Spinal cord (tissue), 10 donors: ENCODE results near the gene HNRNPC. TPM values are rescaled to one million over a fixed set of nuclear protein-coding genes. Genes with fewer than 3 reads are reported as not detected.
"Not testable (repeated sequence)": the region's sequence is repeated elsewhere in the genome, so short reads cannot be mapped to it uniquely, and the experiment has no call there.

ENCODE experiments used
- DNase-seq, 6 donors: peaks; one replicate each; pipeline versions ENCODE4 v3.0.0 to v3.0.0-alpha.2; 2013 to 2015; ENCODE audit warnings: low spot score in 6 of 6, low read depth in 4 of 6
- H3K27ac ChIP-seq: one replicate; pipeline ENCODE4 v1.5.1; 2013; ENCODE audit warnings: low read depth, low read length, control low read depth
- H3K27me3 ChIP-seq: one replicate; pipeline ENCODE4 v1.6.1; 2013; ENCODE audit warnings: low read length; ENCODE audit not compliant: control insufficient read depth, insufficient read depth
- H3K36me3 ChIP-seq: one replicate; pipeline ENCODE4 v1.6.1; 2013; ENCODE audit warnings: low read length; ENCODE audit not compliant: control insufficient read depth, insufficient read depth
- H3K4me1 ChIP-seq: one replicate; pipeline ENCODE4 v1.6.1; 2013; ENCODE audit warnings: low read length; ENCODE audit not compliant: control insufficient read depth, insufficient read depth
- H3K4me3 ChIP-seq: one replicate; pipeline ENCODE4 v1.5.1; 2013; ENCODE audit warnings: low read depth, low read length, control low read depth
- H3K9me3 ChIP-seq: one replicate; pipeline ENCODE4 v1.6.1; 2013; ENCODE audit warnings: low read length; ENCODE audit not compliant: control insufficient read depth, insufficient read depth
- WGBS: methylation state at CpG from one replicate; pipeline ENCODE4 v1.1.5; 2013; ENCODE audit warnings: missing lambda C conversion rate; ENCODE audit not compliant: insufficient coverage; 5-methylcytosine and 5-hydroxymethylcytosine counted together
- polyA plus RNA-seq, 2 donors: library from polyadenylated mRNA; unstranded; fragments of 120-200 nt; gene quantifications; one replicate each; pipeline ENCODE4 v1.2.1, GENCODE V29; 2013; ENCODE audit not compliant: insufficient read length in 2 of 2
- total RNA-seq, 2 donors: library from RNA; depleted of rRNA in 1 of 2; stranded (reverse); fragments of 120-200 nt in 1 of 2; fragments of >200 nt in 1 of 2; gene quantifications; one replicate each; pipeline versions ENCODE4 v1.2.3 to v1.2.4, GENCODE V29; 2013 to 2014
- donor health status: healthy.

Gene HNRNPC
- total and polyA plus RNA-seq, 4 donors = 492 to 536 (median 509) TPM

- Histone ChIP-seq H3K4me3 (no peak overlapping the region), H3K9me3 (no peaks in the 10 kb centered on the region), H3K27me3 (no peaks in the 10 kb centered on the region), H3K36me3 (peaks cover 40% of the 10 kb centered on the region), H3K27ac (no peak overlapping the region), H3K4me1 (no peaks in the 10 kb centered on the region)
- no peak for DNase-seq
- WGBS = 93% methylated on average over 4 of the region's 4 CpGs
Measured at GRCh38 chr14:21219561-21220111, 49.6 kb downstream of the HNRNPC start.

GRCh38 chr14:21219120-21219519 lies 50.1 kb downstream of the HNRNPC start:
- no peak for DNase-seq
- Histone ChIP-seq H3K4me1 (no peaks in the 10 kb centered on the region), H3K36me3 (peaks cover 40% of the 10 kb centered on the region), H3K4me3 (no peak overlapping the region), H3K9me3 (no peaks in the 10 kb centered on the region), H3K27ac (no peak overlapping the region), H3K27me3 (no peaks in the 10 kb centered on the region)
- WGBS = 88% methylated on average over 2 of the region's 2 CpGs

GRCh38 chr14:21215879-21216251 lies 53.4 kb downstream of the HNRNPC start:
- Histone ChIP-seq H3K9me3 (no peaks in the 10 kb centered on the region), H3K4me3 (no peak overlapping the region), H3K4me1 (no peaks in the 10 kb centered on the region), H3K36me3 (peaks cover 35% of the 10 kb centered on the region), H3K27ac (no peak overlapping the region), H3K27me3 (no peaks in the 10 kb centered on the region)
- no peak for DNase-seq
- WGBS = no CpG with 5 or more reads among the region's 4 CpGs

GRCh38 chr14:21215130-21215878 lies 53.9 kb downstream of the HNRNPC start:
- Histone ChIP-seq H3K27ac (no peak overlapping the region), H3K4me3 (no peak overlapping the region), H3K9me3 (no peaks in the 10 kb centered on the region), H3K4me1 (no peaks in the 10 kb centered on the region), H3K27me3 (no peaks in the 10 kb centered on the region), H3K36me3 (peaks cover 33% of the 10 kb centered on the region)
- 100% methylated on average over 2 of the region's 8 CpGs for WGBS
- no peak for DNase-seq

GRCh38 chr14:21213652-21214051 lies 55.6 kb downstream of the HNRNPC start:
- Histone ChIP-seq H3K9me3 (no peaks in the 10 kb centered on the region), H3K4me3 (no peak overlapping the region), H3K36me3 (peaks cover 27% of the 10 kb centered on the region), H3K27ac (no peak overlapping the region), H3K27me3 (no peaks in the 10 kb centered on the region), H3K4me1 (no peaks in the 10 kb centered on the region)
- WGBS = 100% methylated on average over 1 of the region's 1 CpG
- no peak for DNase-seq

- no CpG with 5 or more reads among the region's 8 CpGs for WGBS
- not testable (repeated sequence) for H3K4me3 ChIP-seq, H3K27ac ChIP-seq, H3K4me1 ChIP-seq, DNase-seq, H3K9me3 ChIP-seq, H3K27me3 ChIP-seq
- H3K36me3 ChIP-seq = peaks cover 21% of the 10 kb centered on the region
Measured at GRCh38 chr14:21212824-21213223, 56.4 kb downstream of the HNRNPC start.

- peaks cover 21% of the 10 kb centered on the region for H3K36me3 ChIP-seq
- H3K4me1 ChIP-seq = no peaks in the 10 kb centered on the region
- H3K27me3 ChIP-seq = no peaks in the 10 kb centered on the region
- WGBS = 87% methylated on average over 3 of the region's 3 CpGs
- H3K27ac ChIP-seq = no peak overlapping the region
- H3K9me3 ChIP-seq = no peaks in the 10 kb centered on the region
- H3K4me3 ChIP-seq = no peak overlapping the region
- no peak for DNase-seq
Measured at GRCh38 chr14:21211509-21211908, 57.7 kb downstream of the HNRNPC start.

- H3K4me3 ChIP-seq = no peak overlapping the region
- DNase-seq = no peak
- H3K36me3 ChIP-seq = peaks cover 12% of the 10 kb centered on the region
- no peaks in the 10 kb centered on the region for H3K27me3 ChIP-seq
- whole genome bisulfite sequencing = no CpG with 5 or more reads among the region's 1 CpG
- H3K4me1 ChIP-seq = no peaks in the 10 kb centered on the region
- H3K9me3 ChIP-seq = no peaks in the 10 kb centered on the region
- no peak overlapping the region for H3K27ac ChIP-seq
Measured at GRCh38 chr14:21210023-21210422, 59.2 kb downstream of the HNRNPC start.

GRCh38 chr14:21209185-21209584 lies 60.1 kb downstream of the HNRNPC start:
- DNase-seq = no peak
- no CpG with 5 or more reads among the region's 1 CpG for WGBS
- H3K36me3 ChIP-seq = peaks cover 15% of the 10 kb centered on the region
- no peaks in the 10 kb centered on the region for H3K4me1 ChIP-seq
- H3K9me3 ChIP-seq = no peaks in the 10 kb centered on the region
- H3K27me3 ChIP-seq = no peaks in the 10 kb centered on the region
- no peak overlapping the region for H3K27ac ChIP-seq
- H3K4me3 ChIP-seq = no peak overlapping the region

- peaks cover 15% of the 10 kb centered on the region for H3K36me3 ChIP-seq
- WGBS = 100% methylated on average over 1 of the region's 4 CpGs
Measured at GRCh38 chr14:21208554-21208953, 60.7 kb downstream of the HNRNPC start.

More at GRCh38 chr14:21208554-21208953, 60.7 kb downstream of the HNRNPC start:
- Histone ChIP-seq H3K27ac (no peak overlapping the region), H3K4me1 (no peaks in the 10 kb centered on the region), H3K9me3 (no peaks in the 10 kb centered on the region), H3K4me3 (no peak overlapping the region), H3K27me3 (no peaks in the 10 kb centered on the region)
- no peak for DNase-seq
